ENCODE data around the gene RYR1.

RYR1 gene

GRCh38 chr19:38392707-38393308 is 40.7 kb upstream of the RYR1 start:
- Histone ChIP-seq H4K20me1 (ENCODE audit: control insufficient read depth, insufficient read depth, low read depth, low read length) (0 out of 2 replicates have a peak, but pooled peaks cover 4% of the 10 kb centered on the region), H3K27me3 (ENCODE audit: control insufficient read depth, low read length) (peaks cover 70% of the 10 kb centered on the region), H3F3A (ENCODE audit: control insufficient read depth, insufficient read depth) (no peaks in the 10 kb centered on the region), H3K9me3 (ENCODE audit: control insufficient read depth, insufficient read depth, low read length) (no peaks in the 10 kb centered on the region), H3K4me1 (ENCODE audit: control insufficient read depth, low read length) (peaks cover 12% of the 10 kb centered on the region), H3K36me3 (ENCODE audit: control insufficient read depth, low read length) (no peaks in the 10 kb centered on the region), H3K79me2 (ENCODE audit: control insufficient read depth, low read length) (no peaks in the 10 kb centered on the region), H3K9me2 (replicated peaks; ENCODE audit: control insufficient read depth, low read length) (no peaks in the 10 kb centered on the region), H3K4me3 (ENCODE audit: low read length) (no peak overlapping the region), H3K27ac (ENCODE audit: low read depth, low read length) (no peak overlapping the region), H3K4me2 (ENCODE audit: low read length) (no peak overlapping the region)
- TF ChIP-seq CTCF (IDR thresholded peaks at IDR 0.05; ENCODE audit: low read depth, low read length, poor library complexity, severe bottlenecking) (no peak), EZH2phosphoT487 (IDR thresholded peaks at IDR 0.05; ENCODE audit: borderline replicate concordance, low read length) (no peak)

GRCh38 chr19:38394488-38394887 is 39.0 kb upstream of the RYR1 start:
- H3K4me2 ChIP-seq (ENCODE audit: low read length): peak overlapping the region; percentile 27; the same call in 1 of the 2 replicates
- H3F3A ChIP-seq (ENCODE audit: control insufficient read depth, insufficient read depth): no peaks in the 10 kb centered on the region
- H3K36me3 ChIP-seq (ENCODE audit: control insufficient read depth, low read length): no peaks in the 10 kb centered on the region
- TF ChIP-seq EZH2phosphoT487 (IDR thresholded peaks at IDR 0.05; ENCODE audit: borderline replicate concordance, low read length): no peak
- TF ChIP-seq CTCF (IDR thresholded peaks at IDR 0.05; ENCODE audit: low read depth, low read length, poor library complexity, severe bottlenecking): no peak
- H3K9me2 ChIP-seq (replicated peaks; ENCODE audit: control insufficient read depth, low read length): no peaks in the 10 kb centered on the region
- H3K27me3 ChIP-seq (ENCODE audit: control insufficient read depth, low read length): peaks cover 56% of the 10 kb centered on the region
- H3K9me3 ChIP-seq (ENCODE audit: control insufficient read depth, insufficient read depth, low read length): no peaks in the 10 kb centered on the region
- no peaks in the 10 kb centered on the region; the same call in 1 of the 2 replicates for H3K4me1 ChIP-seq (ENCODE audit: control insufficient read depth, low read length)
- H4K20me1 ChIP-seq (ENCODE audit: control insufficient read depth, insufficient read depth, low read depth, low read length): no peaks in the 10 kb centered on the region
- H3K79me2 ChIP-seq (ENCODE audit: control insufficient read depth, low read length): no peaks in the 10 kb centered on the region
- H3K27ac ChIP-seq (ENCODE audit: low read depth, low read length): no peak overlapping the region
- no peak overlapping the region for H3K4me3 ChIP-seq (ENCODE audit: low read length)

- H3K36me3 ChIP-seq (ENCODE audit: control insufficient read depth, low read length): no peaks in the 10 kb centered on the region
- H3K4me1 ChIP-seq (ENCODE audit: control insufficient read depth, low read length): no peaks in the 10 kb centered on the region; the same call in 1 of the 2 replicates
- H3F3A ChIP-seq (ENCODE audit: control insufficient read depth, insufficient read depth): no peaks in the 10 kb centered on the region
- no peaks in the 10 kb centered on the region for H3K9me3 ChIP-seq (ENCODE audit: control insufficient read depth, insufficient read depth, low read length)
- peaks cover 47% of the 10 kb centered on the region for H3K27me3 ChIP-seq (ENCODE audit: control insufficient read depth, low read length)
- no peak for TF ChIP-seq CTCF (IDR thresholded peaks at IDR 0.05; ENCODE audit: low read depth, low read length, poor library complexity, severe bottlenecking)
- no peak for TF ChIP-seq EZH2phosphoT487 (IDR thresholded peaks at IDR 0.05; ENCODE audit: borderline replicate concordance, low read length)
- no peaks in the 10 kb centered on the region for H3K9me2 ChIP-seq (replicated peaks; ENCODE audit: control insufficient read depth, low read length)
- H3K4me2 ChIP-seq (ENCODE audit: low read length): peak overlapping the region; percentile 18; the same call in 1 of the 2 replicates
- H3K79me2 ChIP-seq (ENCODE audit: control insufficient read depth, low read length): no peaks in the 10 kb centered on the region
- no peaks in the 10 kb centered on the region for H4K20me1 ChIP-seq (ENCODE audit: control insufficient read depth, insufficient read depth, low read depth, low read length)
- no peak overlapping the region for H3K4me3 ChIP-seq (ENCODE audit: low read length)
- H3K27ac ChIP-seq (ENCODE audit: low read depth, low read length): no peak overlapping the region
Measured at GRCh38 chr19:38395381-38396114, 37.9 kb upstream of the RYR1 start.
